ENCODE measurements around the gene MALAT1.
"Not testable (repeated sequence)": the region's sequence is repeated elsewhere in the genome, so short reads cannot be mapped to it uniquely, and the experiment has no call there.

Gene MALAT1

DNA sequence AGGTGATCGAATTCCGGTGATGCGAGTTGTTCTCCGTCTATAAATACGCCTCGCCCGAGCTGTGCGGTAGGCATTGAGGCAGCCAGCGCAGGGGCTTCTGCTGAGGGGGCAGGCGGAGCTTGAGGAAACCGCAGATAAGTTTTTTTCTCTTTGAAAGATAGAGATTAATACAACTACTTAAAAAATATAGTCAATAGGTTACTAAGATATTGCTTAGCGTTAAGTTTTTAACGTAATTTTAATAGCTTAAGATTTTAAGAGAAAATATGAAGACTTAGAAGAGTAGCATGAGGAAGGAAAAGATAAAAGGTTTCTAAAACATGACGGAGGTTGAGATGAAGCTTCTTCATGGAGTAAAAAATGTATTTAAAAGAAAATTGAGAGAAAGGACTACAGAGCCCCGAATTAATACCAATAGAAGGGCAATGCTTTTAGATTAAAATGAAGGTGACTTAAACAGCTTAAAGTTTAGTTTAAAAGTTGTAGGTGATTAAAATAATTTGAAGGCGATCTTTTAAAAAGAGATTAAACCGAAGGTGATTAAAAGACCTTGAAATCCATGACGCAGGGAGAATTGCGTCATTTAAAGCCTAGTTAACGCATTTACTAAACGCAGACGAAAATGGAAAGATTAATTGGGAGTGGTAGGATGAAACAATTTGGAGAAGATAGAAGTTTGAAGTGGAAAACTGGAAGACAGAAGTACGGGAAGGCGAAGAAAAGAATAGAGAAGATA lies at the start of gene MALAT1:
Gene MALAT1, plus strand, starts transcription at position 69 of the 736 bp plus-strand sequence.
- DNase-seq: peak; percentile 94

- not testable (repeated sequence) for DNase-seq
Measured at GRCh38 chr11:65451301-65451700, 47.5 kb upstream of the MALAT1 start.

- not testable (repeated sequence) for DNase-seq
Measured at GRCh38 chr11:65452259-65452658, 46.6 kb upstream of the MALAT1 start.

DNA sequence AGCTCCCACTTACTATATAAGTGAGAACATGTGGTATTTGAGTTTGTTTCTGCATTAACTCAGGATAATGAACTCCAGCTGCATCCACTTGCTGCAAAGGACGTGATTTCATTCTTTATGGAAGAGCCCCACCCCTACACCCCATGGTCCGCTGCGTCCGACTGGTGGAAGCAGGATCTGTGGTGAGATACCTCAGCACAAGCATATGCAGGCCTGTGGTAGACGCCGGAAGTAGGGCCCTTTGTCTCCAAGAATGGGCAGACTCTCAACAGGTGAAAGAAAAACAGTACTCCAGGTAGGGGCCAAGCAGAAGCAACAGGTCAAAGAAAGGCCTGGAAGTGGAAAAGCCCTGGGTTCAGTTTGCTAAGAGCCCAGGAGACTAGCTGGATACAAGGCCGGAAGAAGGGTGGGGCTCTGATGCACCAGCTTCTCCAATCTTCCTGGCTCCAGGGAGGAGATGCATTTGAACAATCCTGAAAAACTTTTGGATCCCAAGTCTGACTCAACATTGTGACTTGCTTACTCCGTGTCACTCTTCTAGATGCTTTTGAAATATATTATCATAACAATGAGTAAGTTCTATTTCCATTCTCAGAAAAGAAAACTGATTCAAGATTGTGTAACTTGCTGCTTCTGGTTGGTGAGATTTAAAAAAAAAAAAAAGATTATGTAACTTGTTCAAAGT lies 45.9 kb upstream of the MALAT1 start:
- DNase-seq: no peak

DNA sequence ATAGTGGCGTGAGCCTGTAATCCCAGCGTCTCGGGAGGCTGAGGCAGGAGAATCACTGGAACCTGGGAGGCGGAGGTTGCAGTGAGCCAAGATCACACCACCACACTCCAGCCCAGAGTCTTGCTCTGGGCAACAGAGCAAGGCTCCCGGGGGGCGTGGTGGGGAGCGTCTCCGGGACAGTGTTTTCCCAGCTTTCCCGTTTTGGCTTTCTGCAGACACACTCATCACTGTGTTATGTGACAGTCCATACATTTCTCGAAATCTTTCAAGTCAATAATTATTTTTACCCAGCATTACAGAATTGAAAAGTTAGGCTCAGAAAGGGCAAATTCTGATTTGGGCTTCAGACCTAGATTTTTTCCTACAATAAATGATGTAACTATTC lies 44.5 kb upstream of the MALAT1 start:
- no peak for DNase-seq

DNA sequence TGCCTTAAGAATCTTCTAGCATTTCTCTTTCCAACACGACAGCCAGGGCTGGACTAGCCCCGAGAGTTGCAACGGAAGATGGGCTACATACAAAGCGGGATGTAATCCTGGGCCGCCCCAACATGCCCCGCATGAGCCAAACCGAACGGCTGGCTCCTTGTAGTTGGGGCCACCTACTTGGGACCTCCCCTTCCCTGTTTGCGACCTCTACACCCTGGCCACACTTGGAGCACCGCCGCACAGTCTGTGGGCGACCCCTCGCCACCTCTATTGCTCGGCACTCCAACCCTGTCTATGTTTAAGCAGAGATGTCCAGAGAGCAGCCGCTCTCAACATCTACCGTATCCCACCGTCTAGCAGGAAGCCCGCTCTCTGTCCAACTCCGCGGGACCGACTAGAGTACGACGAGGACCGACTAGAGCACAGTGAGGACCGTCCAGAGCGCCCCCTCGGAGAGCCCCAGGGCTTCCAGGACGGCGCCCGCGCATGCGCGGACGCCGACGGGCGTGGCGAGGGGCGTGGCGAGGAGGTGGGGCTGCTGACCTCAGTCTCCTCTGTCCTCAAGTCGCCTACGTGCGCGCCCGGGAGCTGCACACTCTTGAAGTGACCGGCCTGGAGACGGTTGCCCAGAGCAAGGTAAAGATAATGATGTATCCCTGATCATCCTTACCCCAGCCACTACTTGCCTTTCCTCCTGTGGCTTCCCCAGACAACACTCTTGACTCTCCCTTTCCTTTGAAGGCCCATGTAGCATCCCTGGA lies 44.0 kb upstream of the MALAT1 start:
- peak; percentile 81 for DNase-seq

- DNase-seq: no peak
Measured at GRCh38 chr11:65456418-65456817, 42.4 kb upstream of the MALAT1 start.

DNA sequence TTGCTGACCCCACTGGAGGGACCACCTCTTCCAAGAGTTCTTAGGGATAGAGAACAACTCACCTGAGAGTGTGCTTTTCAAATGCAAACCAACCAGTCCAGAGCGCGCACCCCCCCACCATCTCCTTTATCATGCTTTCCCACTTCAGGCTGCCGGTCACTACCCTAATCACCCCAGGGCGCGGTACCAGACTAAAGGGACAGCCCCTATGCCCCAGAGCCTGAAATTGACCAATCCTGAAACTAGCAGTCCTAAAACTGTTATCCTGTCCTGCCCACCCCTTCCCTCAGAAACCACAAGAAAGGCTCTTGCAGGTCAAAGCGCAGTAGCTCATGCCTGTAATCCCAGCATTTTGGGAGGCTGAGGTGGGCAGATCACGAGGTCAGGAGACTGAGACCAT lies 39.3 kb upstream of the MALAT1 start:
- peak; percentile 75 for DNase-seq

DNA sequence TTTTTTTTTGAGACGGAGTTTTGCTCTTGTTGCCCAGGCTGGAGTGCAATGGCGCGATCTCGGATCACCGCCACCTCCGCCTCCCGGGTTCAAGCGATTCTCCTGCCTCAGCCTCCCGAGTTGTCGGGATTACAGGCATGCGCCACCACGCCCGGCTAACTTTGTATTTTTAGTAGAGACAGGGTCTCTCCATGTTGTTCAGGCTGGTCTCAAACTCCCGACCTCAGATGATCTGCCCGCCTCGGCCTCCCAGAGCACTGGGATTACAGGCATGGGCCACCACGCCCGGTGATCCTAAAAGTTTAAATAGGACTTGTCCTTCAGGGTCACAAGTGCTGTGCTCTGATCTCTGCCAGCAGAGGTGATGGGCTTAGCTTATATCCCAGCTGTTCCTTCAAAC lies 33.4 kb upstream of the MALAT1 start:
- DNase-seq: not testable (repeated sequence)

GRCh38 chr11:65467306-65467705 lies 31.5 kb upstream of the MALAT1 start:
- not testable (repeated sequence) for DNase-seq

GRCh38 chr11:65468874-65469333 lies 29.9 kb upstream of the MALAT1 start:
- DNase-seq: peak; percentile 68

- no peak for DNase-seq
Measured at GRCh38 chr11:65470433-65471049, 28.3 kb upstream of the MALAT1 start.

- DNase-seq: peak; percentile 82
Measured at GRCh38 chr11:65471447-65471891, 27.4 kb upstream of the MALAT1 start.

DNA sequence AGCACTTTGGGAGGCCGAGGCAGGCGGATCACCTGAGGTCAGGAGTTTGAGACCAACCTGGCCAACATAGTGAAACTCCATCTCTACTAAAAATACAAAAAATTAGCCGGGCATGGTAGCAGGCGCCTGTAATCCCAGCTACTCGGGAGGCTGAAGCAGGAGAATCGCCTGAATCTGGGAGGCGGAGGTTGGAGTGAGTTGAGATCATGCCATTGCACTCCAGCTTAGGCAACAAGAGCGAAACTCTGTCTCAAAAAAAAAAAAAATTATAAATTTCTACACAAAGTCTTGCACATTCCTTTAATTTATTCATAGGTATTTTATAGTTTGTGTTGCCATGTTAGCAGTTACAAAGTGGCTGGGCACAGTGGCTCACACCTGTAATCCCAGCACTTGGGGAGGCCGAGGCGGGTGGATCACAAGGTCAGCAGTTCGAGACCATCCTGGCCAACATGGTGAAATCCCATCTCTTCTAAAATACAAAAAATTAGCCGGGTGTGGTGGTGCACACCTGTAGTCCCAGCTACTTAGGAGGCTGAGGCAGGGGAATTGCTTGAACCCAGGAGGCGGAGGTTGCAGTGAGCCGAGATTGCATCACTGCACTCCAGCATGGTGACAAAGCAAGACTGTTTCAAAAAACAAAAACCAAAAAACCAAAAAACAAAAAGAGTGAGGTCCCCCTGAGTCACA lies 26.1 kb upstream of the MALAT1 start:
- not testable (repeated sequence) for DNase-seq

GRCh38 chr11:65473278-65473860 lies 25.5 kb upstream of the MALAT1 start:
- no peak for DNase-seq

DNA sequence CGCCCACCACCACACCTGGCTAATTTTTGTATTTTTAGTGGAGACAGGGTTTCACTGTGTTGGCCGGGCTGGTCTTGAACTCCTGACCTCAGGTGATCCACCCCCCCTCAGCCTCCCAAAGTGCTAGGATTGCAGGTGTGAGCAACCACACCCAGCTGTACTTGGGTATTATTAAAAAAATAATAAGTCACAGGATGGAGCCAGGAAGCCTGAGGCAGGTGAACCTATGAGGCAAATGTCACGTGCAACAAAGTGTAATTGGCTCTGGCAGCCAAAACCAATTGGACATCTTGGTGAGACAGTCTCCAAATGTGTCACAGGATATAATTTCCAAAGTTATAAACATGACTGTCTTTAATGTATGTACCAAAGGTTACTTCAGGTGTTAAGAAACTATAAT lies 24.0 kb upstream of the MALAT1 start:
- no peak for DNase-seq

- DNase-seq: no peak
Measured at GRCh38 chr11:65476632-65477148, 22.2 kb upstream of the MALAT1 start.

GRCh38 chr11:65477149-65477965 lies 21.5 kb upstream of the MALAT1 start:
- DNase-seq: peak; percentile 95

DNA sequence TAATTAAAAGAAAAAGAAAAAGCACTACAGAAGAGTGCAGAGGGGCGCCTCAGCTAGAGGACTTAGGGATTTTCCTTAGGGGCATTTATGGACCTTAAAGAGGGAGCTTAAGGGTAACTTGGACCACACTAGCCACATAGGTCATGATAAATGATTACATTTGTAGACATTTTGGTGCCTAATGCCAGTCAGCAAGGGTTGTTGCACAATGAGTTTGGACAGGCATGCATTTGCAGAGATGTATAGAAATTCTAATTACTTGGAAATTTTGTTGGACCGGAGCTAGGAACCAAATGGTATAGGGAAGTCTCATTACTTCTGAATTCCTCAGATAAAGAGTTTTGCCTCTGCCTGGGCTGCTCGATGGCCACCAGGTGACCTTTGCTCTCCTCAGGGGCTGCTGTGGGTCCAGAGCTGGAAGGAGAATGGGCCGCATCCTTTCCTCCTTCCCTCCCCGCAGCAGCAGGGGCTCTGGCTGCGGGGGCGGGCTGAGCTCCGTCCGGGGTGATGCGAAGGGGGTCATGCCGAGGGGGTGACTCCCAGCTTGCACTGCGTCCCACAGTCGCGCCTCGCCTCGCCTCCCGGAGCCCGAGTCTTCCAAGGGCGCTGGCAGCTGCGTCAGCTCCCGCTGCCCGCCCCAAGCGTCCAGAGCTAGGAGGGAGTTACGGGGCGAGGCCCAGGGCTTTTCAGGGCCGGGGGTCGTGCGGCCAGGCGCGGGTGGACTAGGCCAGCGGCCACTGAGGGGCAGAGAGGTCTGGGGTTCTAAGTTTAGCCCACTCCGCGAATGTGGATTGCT lies 20.3 kb upstream of the MALAT1 start:
- DNase-seq: no peak
